Ectodermal cell (in vitro differentiated cells): ENCODE results near the gene SPAG4.
A peak's percentile ranks its signal among the peaks of the same experiment; 100 is the strongest.

Experiments
- H3K27ac ChIP-seq: 2 replicates; pipeline ENCODE4 v1.7.0; 2013; ENCODE audit warnings: mild to moderate bottlenecking, low read depth, low read length; ENCODE audit not compliant: insufficient read depth, poor library complexity, severe bottlenecking
- H3K27me3 ChIP-seq: 2 replicates; pipeline ENCODE4 v1.7.0; 2013; ENCODE audit warnings: mild to moderate bottlenecking, low read length; ENCODE audit not compliant: insufficient read depth, control insufficient read depth, poor library complexity, severe bottlenecking
- H3K36me3 ChIP-seq: one replicate; pipeline ENCODE4 v1.7.0; 2013; ENCODE audit warnings: low read length; ENCODE audit not compliant: control insufficient read depth, insufficient read depth
- H3K4me1 ChIP-seq: one replicate; pipeline ENCODE4 v1.7.0; 2013; ENCODE audit warnings: low read length; ENCODE audit not compliant: control insufficient read depth, insufficient read depth
- H3K4me3 ChIP-seq: 2 replicates; pipeline ENCODE4 v1.7.0; 2013; ENCODE audit warnings: low read depth, low read length, control low read depth; ENCODE audit not compliant: insufficient read depth
- H3K9me3 ChIP-seq: 2 replicates; pipeline ENCODE4 v1.7.0; 2013; ENCODE audit warnings: mild to moderate bottlenecking, low read length, moderate library complexity; ENCODE audit not compliant: control insufficient read depth
- WGBS, 2 experiments: methylation state at CpG; one replicate each; pipeline ENCODE4 v1.1.7; 2013; ENCODE audit warnings: missing lambda C conversion rate in 2 of 2; 5-methylcytosine and 5-hydroxymethylcytosine counted together

SPAG4 gene

DNA sequence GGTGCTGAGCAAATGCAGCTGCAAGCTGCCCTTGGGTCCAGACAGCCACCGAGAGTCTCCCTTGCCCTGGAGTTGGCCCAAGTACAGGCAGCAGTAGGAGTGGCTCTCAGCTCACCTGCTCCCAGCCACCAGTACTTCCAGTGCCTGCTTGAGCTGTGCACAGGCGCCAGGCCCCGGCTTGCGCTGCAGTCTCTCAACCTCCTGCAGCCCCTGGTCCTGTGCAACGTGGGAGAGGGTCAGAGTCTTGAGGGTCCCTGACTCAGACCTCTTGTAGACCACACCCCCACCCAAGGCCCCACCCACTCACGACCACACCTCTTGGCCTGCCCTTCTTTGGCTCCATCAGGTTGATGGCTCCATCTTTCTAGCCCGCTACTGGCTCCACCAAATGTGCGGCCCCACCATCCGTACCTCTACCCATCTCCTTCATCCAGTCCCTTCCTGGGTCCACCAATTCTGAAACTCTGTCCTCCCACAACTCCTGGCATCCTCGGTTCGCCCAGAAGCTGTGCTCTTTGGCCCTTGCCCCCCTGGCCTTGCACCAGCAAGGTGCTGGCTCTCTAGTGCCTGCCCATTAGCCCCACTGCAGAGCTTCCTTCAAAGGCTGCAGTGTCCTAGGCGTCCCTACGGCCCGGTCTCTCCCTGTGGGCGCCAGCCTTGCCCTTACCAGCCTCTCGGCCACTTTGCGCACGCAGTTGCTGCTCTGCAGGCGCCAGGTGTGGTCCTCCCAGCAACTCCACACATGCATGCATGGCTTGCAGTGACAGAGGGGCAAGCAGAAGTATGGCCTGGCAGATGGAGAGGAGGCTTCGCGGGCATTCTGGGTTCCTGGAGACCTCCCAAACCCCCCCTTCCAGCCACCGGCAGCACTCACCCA, 16.5 kb upstream of the SPAG4 start:
- Histone ChIP-seq H3K4me1 (no peaks in the 10 kb centered on the region), H3K9me3 (no peaks in the 10 kb centered on the region), H3K36me3 (no peaks in the 10 kb centered on the region), H3K27ac (no peak overlapping the region), H3K27me3 (peaks cover 44% of the 10 kb centered on the region), H3K4me3 (no peak overlapping the region)
- 87 to 90% methylated on average over 22 of the region's 22 CpGs for WGBS, 2 experiments

DNA sequence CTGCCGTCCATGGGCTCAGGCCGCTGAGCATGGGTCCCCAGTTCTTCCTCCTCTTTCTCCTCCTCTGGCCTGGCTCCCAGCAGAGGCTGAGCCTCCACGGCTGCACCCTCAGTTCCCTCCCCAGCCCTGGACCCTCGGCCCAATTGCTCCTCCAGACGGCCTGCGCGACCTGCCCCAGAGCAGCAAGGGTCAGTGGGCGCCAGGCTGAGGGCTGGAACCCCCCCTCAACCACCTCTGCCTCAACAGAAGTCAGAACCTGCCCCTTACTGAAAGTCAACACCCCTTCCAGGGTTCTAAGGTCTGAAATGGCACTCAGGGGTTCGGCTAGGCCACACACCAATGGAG, 15.9 kb upstream of the SPAG4 start:
- Histone ChIP-seq H3K36me3 (no peaks in the 10 kb centered on the region), H3K9me3 (no peaks in the 10 kb centered on the region), H3K4me3 (no peak overlapping the region), H3K4me1 (no peaks in the 10 kb centered on the region), H3K27ac (no peak overlapping the region), H3K27me3 (peaks cover 44% of the 10 kb centered on the region)
- 93 to 94% methylated on average over 9 of the region's 9 CpGs for WGBS, 2 experiments

DNA sequence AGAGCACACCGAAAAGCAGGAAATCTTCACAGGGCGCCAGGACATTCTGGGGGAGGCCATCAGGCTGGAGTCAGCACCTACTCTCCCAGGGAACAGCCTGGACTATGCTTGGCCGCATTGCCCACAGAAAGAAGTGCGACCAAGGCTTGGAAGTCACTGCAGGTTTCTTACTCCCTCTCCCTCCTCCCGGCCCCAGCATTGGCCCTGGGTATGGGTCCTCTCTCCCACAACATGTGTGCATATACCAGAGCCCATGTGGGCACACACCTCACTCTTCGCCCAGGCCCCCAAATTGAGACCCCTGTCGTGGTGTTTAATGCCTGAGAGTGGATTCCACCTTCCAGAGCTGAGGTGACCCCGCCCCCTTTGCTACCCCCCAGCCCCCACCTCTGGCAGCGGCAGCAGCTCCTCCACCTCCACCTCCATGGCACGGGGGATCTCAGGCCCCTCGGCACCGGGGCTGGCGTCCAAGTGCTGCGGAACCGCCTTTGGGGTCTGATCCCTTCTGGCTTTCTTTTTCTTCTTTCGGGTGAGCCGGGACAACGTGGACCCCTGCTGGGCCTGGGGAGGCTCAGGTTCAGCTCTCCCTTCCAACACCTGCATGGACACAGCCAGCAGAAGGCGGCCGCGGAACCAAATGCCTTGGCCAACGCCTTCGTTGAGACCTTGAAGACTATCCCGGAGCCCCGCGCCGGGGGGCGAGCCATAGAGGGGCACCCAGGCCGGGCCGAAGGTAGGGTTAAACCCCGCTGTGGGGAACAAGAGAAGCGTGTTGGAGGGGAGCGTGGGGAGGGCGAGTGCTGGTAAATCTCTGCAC, 15.2 kb upstream of the SPAG4 start:
- Histone ChIP-seq H3K27ac (no peak overlapping the region), H3K9me3 (no peaks in the 10 kb centered on the region), H3K4me3 (peak overlapping the region; percentile 32), H3K4me1 (no peaks in the 10 kb centered on the region), H3K27me3 (peaks cover 44% of the 10 kb centered on the region), H3K36me3 (no peaks in the 10 kb centered on the region)
- WGBS, 2 experiments = 37 to 41% methylated on average over 33 to 34 of the region's 34 CpGs

DNA sequence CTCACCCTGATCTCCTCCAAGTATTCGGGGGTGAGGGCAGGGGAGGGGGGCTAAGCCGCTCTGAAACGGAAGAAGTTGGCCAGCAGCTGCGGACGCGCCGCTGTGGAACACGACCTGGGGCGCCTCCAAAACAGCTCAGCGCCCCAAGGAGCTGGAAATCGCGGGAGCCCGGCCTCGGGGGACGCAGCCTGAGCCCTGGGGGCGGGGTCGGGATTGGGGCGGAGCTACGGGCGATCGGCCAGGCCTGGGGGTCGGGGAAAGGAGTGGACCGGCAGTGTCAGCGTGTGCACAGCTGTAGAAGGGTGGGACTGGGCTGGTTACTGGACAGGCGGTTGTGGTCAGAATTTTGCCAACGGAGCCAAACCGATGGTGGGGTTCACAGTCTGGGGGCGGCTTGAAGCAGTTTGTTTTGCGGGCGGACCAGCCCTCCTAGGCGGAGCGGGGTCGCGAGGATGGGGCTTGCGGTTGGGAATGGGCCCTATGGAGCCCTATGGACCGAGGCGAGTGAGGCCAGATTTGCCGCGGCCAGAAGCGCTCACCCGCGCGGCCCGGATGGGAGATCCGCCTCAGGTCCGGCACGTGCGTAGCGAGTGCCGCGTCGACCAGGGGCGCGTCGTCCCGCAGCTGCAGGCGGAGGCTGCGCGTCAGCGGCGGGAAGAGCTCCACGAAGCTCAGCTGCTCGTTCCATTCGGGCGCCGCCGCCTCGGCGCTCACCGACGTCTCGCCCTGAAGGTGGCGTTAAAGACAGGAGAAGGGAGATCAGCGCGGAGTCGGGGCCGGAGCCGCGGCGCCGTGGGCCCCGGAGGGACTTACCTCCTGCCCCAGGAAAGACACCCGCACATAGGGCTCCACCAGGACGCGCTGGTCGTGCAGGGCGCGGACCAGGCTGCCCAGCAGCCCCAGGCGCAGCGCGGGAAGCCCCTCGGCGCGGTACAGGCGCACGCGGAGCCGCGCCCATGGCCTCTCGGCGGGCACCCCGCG, 14.3 kb upstream of the SPAG4 start:
- 2% methylated on average over 103 of the region's 103 CpGs for WGBS, 2 experiments
- no peak overlapping the region for H3K27ac ChIP-seq
- H3K27me3 ChIP-seq = peaks cover 44% of the 10 kb centered on the region

DNA sequence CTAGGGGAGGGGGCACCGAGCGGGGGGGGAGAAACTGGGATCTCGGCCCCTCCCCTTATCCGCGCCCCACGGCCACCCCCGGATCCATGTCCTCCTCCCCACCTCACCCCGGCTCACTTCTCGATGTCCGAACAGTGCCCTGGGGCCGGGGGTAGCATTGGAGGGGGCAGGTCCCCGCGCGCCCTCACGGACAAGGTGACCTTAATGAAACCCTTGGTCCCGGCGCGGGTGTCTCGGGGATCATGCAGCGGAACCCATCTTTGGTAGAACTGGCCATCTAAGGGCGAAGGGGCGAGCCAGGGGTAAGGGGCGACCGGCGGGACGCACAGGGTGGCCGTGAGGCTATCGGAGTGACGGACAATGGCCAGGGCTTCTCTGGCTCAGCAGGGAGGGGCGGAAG, 13.6 kb upstream of the SPAG4 start:
- H3K4me3 ChIP-seq = peak overlapping the region; percentile 32
- H3K27me3 ChIP-seq = peaks cover 44% of the 10 kb centered on the region
- H3K9me3 ChIP-seq = no peaks in the 10 kb centered on the region
- H3K27ac ChIP-seq = no peak overlapping the region
- 66 to 68% methylated on average over 30 of the region's 30 CpGs for WGBS, 2 experiments
- H3K36me3 ChIP-seq = no peaks in the 10 kb centered on the region
- no peaks in the 10 kb centered on the region for H3K4me1 ChIP-seq

More for the DNA sequence above, 14.3 kb upstream of the SPAG4 start:
- Histone ChIP-seq H3K9me3 (no peaks in the 10 kb centered on the region), H3K36me3 (no peaks in the 10 kb centered on the region), H3K4me3 (peak overlapping the region; percentile 32), H3K4me1 (no peaks in the 10 kb centered on the region)

DNA sequence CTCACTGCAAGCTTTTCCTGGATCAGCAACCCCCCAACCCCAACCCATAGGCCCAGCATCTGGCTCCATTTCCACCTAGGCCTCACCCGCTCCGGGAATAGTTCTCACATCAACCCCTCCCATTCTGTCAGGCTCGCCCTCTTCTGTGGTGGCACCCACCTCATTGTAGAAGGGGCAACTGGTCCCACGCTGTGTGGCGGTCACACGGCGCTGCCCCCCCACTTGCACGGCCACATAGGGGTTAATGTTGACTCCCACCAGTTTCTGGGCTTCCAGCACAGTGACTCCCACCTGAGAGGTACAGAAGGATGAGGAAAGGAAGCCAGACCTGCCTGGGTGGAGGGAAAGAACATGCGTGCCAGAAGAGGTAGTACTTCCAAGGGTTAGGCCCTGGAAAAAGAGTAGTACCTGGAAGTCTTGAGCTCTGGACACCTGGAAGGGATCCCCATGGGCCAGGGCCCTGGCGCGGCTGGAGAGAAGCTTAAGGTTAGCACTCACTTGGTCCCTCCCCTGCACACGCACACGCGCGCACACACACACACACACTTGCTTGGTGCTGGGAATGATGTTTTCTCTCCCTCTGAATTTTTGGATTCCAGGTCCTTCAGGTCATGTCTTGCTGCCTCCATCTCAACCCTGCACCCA, 12.7 kb upstream of the SPAG4 start:
- Histone ChIP-seq H3K9me3 (no peaks in the 10 kb centered on the region), H3K27me3 (peaks cover 44% of the 10 kb centered on the region), H3K27ac (no peak overlapping the region), H3K4me1 (no peaks in the 10 kb centered on the region), H3K36me3 (no peaks in the 10 kb centered on the region), H3K4me3 (no peak overlapping the region)
- 95% methylated on average over 15 of the region's 15 CpGs for WGBS, 2 experiments

DNA sequence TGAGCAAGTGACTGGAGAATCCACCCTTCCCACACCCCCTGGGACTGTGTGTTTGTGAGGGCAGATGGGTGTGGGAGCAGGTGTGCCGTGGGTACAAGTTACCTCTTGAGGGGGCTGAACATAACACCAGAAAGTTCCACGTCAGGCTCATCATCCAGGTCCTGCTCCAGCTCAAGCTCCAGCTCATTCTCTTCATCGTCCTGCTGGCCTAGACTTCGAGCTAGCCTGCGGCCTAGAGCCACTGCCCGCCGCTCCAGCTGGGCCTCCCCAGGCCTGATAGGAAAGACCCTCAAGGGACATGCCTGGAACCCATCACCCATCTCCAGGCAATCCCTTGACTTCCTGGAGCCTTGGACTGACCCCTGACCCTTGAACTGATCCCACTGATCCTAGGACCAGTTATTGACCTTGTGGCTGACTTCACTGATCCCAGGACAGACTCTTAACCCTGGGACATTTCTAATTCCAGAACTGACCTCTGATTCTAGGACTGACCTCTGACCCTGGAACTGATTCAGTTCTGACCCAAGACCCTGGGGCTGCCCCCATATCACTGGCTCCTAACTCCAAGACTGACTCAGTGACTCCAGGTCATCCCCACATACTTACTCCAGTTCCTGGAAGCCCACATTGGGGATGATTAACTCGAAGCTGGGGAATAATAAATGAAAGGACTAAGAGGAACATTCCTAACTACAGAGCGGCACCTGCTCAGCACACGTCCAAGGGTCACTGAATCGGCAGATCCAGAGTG, 11.8 kb upstream of the SPAG4 start:
- whole genome bisulfite sequencing, 2 experiments = 93 to 94% methylated on average over 11 of the region's 11 CpGs
- Histone ChIP-seq H3K9me3 (no peaks in the 10 kb centered on the region), H3K27me3 (peaks cover 44% of the 10 kb centered on the region), H3K4me3 (no peak overlapping the region), H3K36me3 (no peaks in the 10 kb centered on the region), H3K4me1 (no peaks in the 10 kb centered on the region), H3K27ac (no peak overlapping the region)

DNA sequence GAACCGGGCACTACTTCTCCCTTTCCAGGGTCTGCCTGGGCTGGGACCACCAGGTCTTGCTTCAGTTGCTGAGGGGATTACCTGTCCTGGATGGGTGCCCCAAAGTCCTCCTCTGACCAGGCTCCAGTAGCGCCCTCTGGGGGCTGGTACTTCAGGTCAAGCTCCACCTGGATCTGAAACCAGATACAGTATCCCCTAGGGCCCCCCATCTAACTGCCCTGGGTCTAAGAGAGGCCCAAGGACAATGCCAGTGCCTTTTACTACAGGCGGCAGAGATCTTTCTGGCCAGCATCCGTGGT, 11.2 kb upstream of the SPAG4 start:
- 61 to 62% methylated on average over 4 of the region's 4 CpGs for WGBS, 2 experiments
- H3K9me3 ChIP-seq = no peaks in the 10 kb centered on the region
- no peaks in the 10 kb centered on the region for H3K36me3 ChIP-seq
- H3K4me1 ChIP-seq = no peaks in the 10 kb centered on the region
- peaks cover 42% of the 10 kb centered on the region for H3K27me3 ChIP-seq
- H3K4me3 ChIP-seq = no peak overlapping the region
- H3K27ac ChIP-seq = no peak overlapping the region

DNA sequence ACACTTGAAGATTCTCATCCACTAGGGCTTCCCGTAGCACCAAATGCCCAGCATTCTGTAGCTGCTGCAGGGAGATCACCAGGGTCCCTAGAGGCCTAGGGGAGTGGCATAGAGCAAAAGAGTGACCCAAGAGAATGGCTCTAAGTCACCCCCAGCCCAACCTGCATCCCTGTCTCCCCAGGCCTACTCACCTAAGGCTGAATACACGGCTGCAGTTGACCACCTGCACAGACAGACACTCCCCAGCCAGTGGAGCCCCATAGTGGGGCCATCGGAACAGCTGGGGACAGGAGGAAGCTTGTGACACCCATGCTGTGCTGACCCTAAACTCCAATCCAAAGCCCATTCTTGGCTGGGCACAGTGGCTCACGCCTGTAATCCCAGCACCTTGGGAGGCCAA, 9.5 kb upstream of the SPAG4 start:
- Histone ChIP-seq H3K36me3 (no peaks in the 10 kb centered on the region), H3K4me3 (no peak overlapping the region), H3K9me3 (no peaks in the 10 kb centered on the region), H3K4me1 (no peaks in the 10 kb centered on the region), H3K27ac (no peak overlapping the region), H3K27me3 (peaks cover 25% of the 10 kb centered on the region)
- 85 to 89% methylated on average over 4 of the region's 4 CpGs for WGBS, 2 experiments
